Ishikawa (cell line): ENCODE measurements around the gene GTF2IRD1.

Source experiments
- CEBPB ChIP-seq: IDR thresholded peaks from 2 replicates; pipeline ENCODE4 v1.6.1; 2012
- CREB1 ChIP-seq: IDR thresholded peaks from 2 replicates; pipeline ENCODE4 v1.6.1; 2012; ENCODE audit warnings: low read depth
- EGR1 ChIP-seq: IDR thresholded peaks from 2 replicates; pipeline ENCODE4 v1.6.1; 2012
- EP300 ChIP-seq: IDR thresholded peaks from 2 replicates; pipeline ENCODE4 v1.6.1; 2012; ENCODE audit warnings: borderline replicate concordance
- FOXM1 ChIP-seq: IDR thresholded peaks from 2 replicates; pipeline ENCODE4 v1.6.1; 2012; ENCODE audit warnings: low read depth, borderline replicate concordance
- NFIC ChIP-seq: IDR thresholded peaks from 2 replicates; pipeline ENCODE4 v1.6.1; 2012
- RAD21 ChIP-seq: IDR thresholded peaks from 2 replicates; pipeline ENCODE4 v1.6.1; 2012; ENCODE audit warnings: low read depth
- TAF1 ChIP-seq: IDR thresholded peaks from 2 replicates; pipeline ENCODE4 v1.6.1; 2012; ENCODE audit warnings: low read depth, mild to moderate bottlenecking
- TCF12 ChIP-seq: IDR thresholded peaks from 2 replicates; pipeline ENCODE4 v1.6.1; 2012; ENCODE audit warnings: low read depth
- TEAD4 ChIP-seq: IDR thresholded peaks from 2 replicates; pipeline ENCODE4 v1.6.1; 2012
- YY1 ChIP-seq: IDR thresholded peaks from 2 replicates; pipeline ENCODE4 v1.6.1; 2012; ENCODE audit warnings: low read depth
- ZBTB7A ChIP-seq: IDR thresholded peaks from 2 replicates; pipeline ENCODE4 v1.6.1; 2012; ENCODE audit warnings: low read depth
- TF ChIP-seq, protein P1 (sequence below): IDR thresholded peaks from 2 replicates; pipeline ENCODE4 v1.6.1; 2012
- TF ChIP-seq, protein P2 (sequence below): IDR thresholded peaks from 2 replicates; pipeline ENCODE4 v1.6.1; 2012
- TF ChIP-seq, protein P3 (sequence below): IDR thresholded peaks from 2 replicates; pipeline ENCODE4 v1.6.1; 2012; ENCODE audit warnings: low read depth, mild to moderate bottlenecking

The GTF2IRD1 gene

DNA sequence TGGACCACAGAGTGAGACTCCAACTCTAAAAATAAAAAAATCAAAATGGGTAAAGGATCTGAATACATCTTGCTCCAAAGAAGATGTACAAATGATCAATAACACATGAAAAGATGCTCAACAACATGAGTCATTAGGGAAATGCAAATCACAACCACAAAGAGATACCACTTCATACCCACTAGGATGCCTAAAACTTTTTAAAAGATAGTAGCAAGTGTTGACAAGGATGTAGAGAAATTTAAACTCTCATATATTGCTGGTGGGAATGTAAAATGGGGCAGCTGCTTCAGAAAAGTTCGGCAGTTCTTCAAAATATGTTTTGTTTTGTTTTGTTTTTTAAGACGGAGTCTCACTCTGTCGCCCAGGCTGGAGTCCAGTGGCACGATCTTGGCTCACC lies 45.7 kb upstream of the GTF2IRD1 start:
- TF ChIP-seq, protein P1, sequence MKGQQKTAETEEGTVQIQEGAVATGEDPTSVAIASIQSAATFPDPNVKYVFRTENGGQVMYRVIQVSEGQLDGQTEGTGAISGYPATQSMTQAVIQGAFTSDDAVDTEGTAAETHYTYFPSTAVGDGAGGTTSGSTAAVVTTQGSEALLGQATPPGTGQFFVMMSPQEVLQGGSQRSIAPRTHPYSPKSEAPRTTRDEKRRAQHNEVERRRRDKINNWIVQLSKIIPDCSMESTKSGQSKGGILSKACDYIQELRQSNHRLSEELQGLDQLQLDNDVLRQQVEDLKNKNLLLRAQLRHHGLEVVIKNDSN: no peak
- no peak for TF ChIP-seq EP300
- TF ChIP-seq, protein P2, sequence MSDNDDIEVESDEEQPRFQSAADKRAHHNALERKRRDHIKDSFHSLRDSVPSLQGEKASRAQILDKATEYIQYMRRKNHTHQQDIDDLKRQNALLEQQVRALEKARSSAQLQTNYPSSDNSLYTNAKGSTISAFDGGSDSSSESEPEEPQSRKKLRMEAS: no peak
- TF ChIP-seq, protein P3, sequence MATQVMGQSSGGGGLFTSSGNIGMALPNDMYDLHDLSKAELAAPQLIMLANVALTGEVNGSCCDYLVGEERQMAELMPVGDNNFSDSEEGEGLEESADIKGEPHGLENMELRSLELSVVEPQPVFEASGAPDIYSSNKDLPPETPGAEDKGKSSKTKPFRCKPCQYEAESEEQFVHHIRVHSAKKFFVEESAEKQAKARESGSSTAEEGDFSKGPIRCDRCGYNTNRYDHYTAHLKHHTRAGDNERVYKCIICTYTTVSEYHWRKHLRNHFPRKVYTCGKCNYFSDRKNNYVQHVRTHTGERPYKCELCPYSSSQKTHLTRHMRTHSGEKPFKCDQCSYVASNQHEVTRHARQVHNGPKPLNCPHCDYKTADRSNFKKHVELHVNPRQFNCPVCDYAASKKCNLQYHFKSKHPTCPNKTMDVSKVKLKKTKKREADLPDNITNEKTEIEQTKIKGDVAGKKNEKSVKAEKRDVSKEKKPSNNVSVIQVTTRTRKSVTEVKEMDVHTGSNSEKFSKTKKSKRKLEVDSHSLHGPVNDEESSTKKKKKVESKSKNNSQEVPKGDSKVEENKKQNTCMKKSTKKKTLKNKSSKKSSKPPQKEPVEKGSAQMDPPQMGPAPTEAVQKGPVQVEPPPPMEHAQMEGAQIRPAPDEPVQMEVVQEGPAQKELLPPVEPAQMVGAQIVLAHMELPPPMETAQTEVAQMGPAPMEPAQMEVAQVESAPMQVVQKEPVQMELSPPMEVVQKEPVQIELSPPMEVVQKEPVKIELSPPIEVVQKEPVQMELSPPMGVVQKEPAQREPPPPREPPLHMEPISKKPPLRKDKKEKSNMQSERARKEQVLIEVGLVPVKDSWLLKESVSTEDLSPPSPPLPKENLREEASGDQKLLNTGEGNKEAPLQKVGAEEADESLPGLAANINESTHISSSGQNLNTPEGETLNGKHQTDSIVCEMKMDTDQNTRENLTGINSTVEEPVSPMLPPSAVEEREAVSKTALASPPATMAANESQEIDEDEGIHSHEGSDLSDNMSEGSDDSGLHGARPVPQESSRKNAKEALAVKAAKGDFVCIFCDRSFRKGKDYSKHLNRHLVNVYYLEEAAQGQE: no peak
- no peak for TF ChIP-seq YY1
- no peak for TF ChIP-seq TAF1
- TF ChIP-seq EGR1: no peak
- TF ChIP-seq TEAD4: no peak
- TF ChIP-seq ZBTB7A: no peak

DNA sequence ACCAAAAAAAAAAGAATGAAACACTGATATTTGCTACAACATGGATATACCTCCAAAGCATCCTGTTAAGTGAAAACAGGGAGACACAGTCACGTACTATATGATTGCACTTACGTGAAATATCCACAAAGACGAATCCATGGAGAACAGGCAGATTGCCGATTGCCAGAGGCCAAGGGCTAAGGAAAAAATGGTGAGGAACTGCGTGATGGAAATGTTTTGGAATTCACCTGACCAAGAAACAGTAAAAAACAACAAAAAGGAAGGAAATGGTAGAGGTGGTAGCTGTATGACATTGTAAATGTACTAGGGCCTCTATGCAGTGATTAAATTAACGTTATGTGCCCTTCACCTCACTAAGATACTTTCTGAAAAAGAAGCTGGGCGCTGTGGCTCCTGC lies 44.1 kb upstream of the GTF2IRD1 start:
- TF ChIP-seq TCF12: no peak
- no peak for TF ChIP-seq TEAD4
- TF ChIP-seq EGR1: no peak
- TF ChIP-seq RAD21: no peak
- no peak for TF ChIP-seq TAF1
- TF ChIP-seq, protein P3: no peak
- no peak for TF ChIP-seq CEBPB
- no peak for TF ChIP-seq YY1
- TF ChIP-seq, protein P2: no peak
- TF ChIP-seq FOXM1: no peak
- no peak for TF ChIP-seq EP300
- no peak for TF ChIP-seq CREB1
- no peak for TF ChIP-seq NFIC
- TF ChIP-seq, protein P1: no peak
- no peak for TF ChIP-seq ZBTB7A

DNA sequence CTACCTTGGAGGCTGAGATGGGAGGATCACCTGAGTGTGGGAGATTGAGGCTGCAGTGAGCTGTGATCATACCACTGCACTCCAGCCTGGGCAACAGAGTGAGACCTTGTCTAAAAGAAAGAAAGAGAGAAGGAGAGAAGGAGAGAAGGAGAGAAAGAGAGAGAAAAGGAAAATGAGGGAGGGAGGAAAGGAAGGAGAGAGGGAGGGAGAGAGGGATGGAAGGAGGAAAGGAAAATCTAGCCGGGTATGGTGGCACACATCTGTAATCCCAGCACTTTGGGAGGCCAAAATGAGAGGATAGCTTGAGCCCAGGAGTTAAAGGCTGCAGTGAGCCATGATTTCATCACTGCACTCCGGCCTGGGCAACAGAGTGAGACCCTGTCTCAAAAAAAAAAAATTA lies 42.9 kb upstream of the GTF2IRD1 start:
- no peak for TF ChIP-seq TEAD4
- no peak for TF ChIP-seq NFIC
- TF ChIP-seq FOXM1: no peak
- TF ChIP-seq EP300: no peak
- no peak for TF ChIP-seq ZBTB7A
- no peak for TF ChIP-seq CEBPB
- no peak for TF ChIP-seq EGR1
- TF ChIP-seq, protein P2: no peak
- TF ChIP-seq, protein P1: no peak
- TF ChIP-seq TAF1: no peak
- TF ChIP-seq YY1: no peak
- TF ChIP-seq, protein P3: no peak
- no peak for TF ChIP-seq CREB1
- TF ChIP-seq TCF12: no peak
- TF ChIP-seq RAD21: no peak

DNA sequence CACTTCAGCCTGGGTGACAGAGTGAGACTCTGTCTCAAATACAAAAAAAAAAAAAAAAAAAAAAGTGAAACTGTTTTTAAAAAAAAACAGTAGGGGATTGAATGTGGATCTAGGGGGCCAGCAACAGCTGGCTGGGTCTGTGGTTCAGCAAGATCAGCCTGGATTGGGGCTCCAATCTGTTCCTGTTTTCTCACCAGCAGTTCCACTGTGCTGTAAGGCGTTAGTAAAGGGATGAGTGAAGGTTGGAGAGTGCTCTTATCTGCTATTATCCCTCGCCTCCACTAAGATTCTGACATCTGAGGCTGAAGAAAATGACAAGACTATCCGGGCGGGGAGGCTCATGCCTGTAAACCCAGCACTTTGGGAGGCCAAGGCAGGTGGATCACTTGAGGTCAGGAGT lies 41.6 kb upstream of the GTF2IRD1 start:
- TF ChIP-seq, protein P1: no peak
- no peak for TF ChIP-seq TEAD4
- TF ChIP-seq YY1: no peak
- TF ChIP-seq EP300: no peak
- TF ChIP-seq, protein P3: no peak
- TF ChIP-seq CREB1: no peak
- TF ChIP-seq, protein P2: no peak
- TF ChIP-seq NFIC: no peak
- TF ChIP-seq CEBPB: no peak
- no peak for TF ChIP-seq FOXM1
- no peak for TF ChIP-seq RAD21
- TF ChIP-seq EGR1: no peak
- no peak for TF ChIP-seq TCF12
- no peak for TF ChIP-seq TAF1
- TF ChIP-seq ZBTB7A: no peak
